HuH-7.5 (cell line): ENCODE results near the gene TRPV2.
"Not testable (repeated sequence)": the region's sequence is repeated elsewhere in the genome, so short reads cannot be mapped to it uniquely, and the experiment has no call there.

ENCODE experiments used
- DNase-seq: peaks from one replicate; pipeline ENCODE4 v3.0.0; 2011; ENCODE audit warnings: low spot score

The TRPV2 gene, protein sequence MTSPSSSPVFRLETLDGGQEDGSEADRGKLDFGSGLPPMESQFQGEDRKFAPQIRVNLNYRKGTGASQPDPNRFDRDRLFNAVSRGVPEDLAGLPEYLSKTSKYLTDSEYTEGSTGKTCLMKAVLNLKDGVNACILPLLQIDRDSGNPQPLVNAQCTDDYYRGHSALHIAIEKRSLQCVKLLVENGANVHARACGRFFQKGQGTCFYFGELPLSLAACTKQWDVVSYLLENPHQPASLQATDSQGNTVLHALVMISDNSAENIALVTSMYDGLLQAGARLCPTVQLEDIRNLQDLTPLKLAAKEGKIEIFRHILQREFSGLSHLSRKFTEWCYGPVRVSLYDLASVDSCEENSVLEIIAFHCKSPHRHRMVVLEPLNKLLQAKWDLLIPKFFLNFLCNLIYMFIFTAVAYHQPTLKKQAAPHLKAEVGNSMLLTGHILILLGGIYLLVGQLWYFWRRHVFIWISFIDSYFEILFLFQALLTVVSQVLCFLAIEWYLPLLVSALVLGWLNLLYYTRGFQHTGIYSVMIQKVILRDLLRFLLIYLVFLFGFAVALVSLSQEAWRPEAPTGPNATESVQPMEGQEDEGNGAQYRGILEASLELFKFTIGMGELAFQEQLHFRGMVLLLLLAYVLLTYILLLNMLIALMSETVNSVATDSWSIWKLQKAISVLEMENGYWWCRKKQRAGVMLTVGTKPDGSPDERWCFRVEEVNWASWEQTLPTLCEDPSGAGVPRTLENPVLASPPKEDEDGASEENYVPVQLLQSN

GRCh38 chr17:16415031-16415924, at the start of gene TRPV2:
Gene TRPV2 (plus strand): TSS chr17:16415571. CDS start chr17:16417669, 2,098 bp downstream.
- peak; percentile 51 for DNase-seq

- no peak for DNase-seq
These were observed 43.6 kb upstream of the TRPV2 start for GRCh38 chr17:16371742-16372141.

DNA sequence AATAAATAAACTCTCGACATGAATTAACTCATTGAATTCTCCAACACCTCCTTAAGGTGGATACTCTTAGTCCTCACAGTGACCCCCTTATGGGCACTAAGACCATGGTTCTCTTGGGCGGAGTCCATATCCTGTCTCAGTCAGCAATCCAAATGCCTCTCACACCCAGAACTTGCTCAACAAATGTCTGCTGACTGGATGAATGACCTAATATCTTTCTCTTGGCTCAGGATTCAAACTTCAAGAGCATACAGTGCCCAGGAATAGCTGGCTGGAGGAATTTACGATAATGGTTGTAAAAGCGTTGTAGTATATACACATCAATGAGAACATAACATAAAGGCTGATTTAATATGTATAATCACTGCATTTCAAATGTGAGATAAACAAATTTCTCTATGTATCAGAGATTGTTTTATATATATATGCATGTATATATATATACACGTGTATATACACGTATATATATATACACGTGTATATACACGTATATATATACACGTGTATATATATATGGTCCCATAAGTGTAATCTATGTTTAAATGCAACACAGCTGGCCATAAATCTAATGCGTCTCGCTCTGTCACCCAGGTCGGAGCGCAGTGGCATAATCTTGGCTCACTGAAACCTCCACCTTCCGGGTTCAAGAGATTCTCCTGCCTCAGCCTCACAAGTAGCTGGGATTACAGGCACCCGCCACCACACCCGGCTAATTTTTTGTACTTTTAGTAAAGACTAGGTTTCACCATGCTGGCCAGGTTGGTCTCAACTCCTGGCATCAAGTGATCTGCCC, 41.0 kb upstream of the TRPV2 start:
- no peak for DNase-seq

GRCh38 chr17:16377941-16378341, 37.4 kb upstream of the TRPV2 start:
- DNase-seq: no peak

DNA sequence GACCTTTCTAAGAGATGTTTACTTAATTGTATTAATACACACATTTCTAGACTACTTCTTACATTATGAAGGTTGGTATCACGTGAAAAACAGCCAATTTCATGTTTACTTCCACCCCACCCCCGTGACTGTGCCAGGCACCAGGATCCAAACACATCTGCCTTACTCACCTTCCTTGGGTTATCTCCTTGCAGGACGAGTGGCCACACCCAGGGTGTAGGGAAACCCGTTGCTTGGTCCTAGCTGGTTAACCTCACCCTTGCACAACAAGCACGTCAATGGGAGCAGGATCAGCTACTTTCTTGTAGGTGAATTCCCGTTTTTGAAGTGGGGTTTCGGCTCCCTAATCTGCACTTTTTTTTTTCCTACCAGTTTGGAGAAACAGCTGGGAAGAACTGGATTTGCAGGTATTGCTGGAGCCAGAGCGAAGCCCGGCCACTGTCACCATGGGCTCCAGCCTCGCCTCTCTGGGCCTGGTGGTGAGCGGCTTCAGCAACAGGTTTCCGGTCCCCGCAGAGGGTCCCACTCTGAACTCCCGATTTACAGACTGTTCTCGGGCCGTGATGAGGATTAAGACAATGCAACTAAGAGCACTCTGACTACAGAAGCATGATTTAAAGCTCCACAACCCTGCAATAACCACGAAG, 36.6 kb upstream of the TRPV2 start:
- DNase-seq: no peak

DNA sequence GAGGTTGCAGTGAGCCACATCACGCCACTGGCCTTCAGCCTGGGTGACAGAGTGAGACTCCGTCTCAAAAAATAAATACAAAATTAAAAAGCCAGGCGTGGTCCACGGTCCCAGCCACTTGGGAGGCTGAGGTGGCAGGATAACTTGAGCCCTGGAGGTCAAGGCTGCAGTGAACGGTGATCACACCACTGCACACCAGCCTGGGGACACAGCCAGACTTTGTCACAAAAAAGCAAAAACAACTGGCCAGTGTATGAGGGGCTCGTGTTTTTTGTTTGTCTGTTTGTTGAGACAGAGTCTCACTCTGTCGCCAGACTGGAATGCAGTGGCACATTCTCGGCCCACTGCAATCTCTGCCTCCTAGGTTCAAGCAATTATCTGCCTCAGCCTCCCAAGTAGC, 35.7 kb upstream of the TRPV2 start:
- no peak for DNase-seq

GRCh38 chr17:16380640-16381495, 34.5 kb upstream of the TRPV2 start, which contains the start of gene UBB:
Gene UBB (plus strand): TSS chr17:16381091. CDS start chr17:16381908, 817 bp downstream.
- peak; percentile 84 for DNase-seq

DNA sequence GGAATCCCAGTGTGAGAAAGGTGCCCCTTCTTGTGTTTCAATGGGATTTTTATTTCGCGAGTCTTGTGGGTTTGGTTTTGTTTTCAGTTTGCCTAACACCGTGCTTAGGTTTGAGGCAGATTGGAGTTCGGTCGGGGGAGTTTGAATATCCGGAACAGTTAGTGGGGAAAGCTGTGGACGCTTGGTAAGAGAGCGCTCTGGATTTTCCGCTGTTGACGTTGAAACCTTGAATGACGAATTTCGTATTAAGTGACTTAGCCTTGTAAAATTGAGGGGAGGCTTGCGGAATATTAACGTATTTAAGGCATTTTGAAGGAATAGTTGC, 33.9 kb upstream of the TRPV2 start:
- DNase-seq: no peak

GRCh38 chr17:16383216-16383615, 32.2 kb upstream of the TRPV2 start:
- no peak for DNase-seq

DNA sequence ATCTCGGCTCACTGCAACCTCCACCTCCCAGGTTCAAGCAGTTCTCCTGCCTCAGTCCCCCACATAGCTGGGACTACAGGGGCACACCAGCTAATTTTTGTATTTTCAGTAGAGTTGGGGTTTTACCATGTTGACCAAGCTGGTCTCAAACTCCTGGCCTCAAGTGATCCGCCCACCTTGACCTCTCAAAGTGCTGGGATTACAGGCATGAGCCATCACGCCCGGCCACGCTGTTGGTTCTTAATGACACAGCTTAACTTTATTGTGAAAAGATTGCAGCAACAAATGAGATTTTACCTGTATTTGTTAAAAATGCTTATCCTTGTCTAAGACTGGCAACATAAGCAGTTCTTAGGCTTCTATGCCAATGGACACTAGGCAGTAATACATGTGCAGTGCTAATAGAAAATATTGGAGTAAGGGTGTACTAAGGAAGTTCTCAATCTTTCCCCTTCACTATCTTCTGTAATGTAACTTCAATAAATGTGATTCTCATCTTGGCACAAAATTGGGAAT, 31.5 kb upstream of the TRPV2 start:
- no peak for DNase-seq

GRCh38 chr17:16384557-16384956, 30.8 kb upstream of the TRPV2 start:
- DNase-seq: no peak

- not testable (repeated sequence) for DNase-seq
These were observed 29.3 kb upstream of the TRPV2 start for GRCh38 chr17:16386126-16386507.

DNA sequence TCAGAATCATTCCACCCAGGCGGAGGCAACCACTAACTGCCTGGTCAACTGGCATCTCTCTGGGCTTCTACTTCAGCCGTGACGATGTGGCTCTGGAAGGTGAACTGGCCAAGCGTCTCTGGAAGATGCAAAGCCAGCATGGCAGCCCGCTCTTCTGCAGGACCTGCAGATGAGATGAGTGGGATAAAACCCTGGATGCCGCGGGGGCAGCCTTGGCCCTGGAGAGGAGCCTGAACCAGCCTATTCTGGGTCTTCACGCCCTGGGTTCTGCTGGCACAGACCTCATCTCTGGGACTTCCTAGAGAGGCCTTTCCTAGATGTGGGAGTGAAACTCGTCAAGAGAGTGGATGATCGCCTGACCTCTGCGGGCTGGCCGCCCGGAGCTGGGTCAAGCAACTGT, 23.9 kb upstream of the TRPV2 start:
- no peak for DNase-seq

DNA sequence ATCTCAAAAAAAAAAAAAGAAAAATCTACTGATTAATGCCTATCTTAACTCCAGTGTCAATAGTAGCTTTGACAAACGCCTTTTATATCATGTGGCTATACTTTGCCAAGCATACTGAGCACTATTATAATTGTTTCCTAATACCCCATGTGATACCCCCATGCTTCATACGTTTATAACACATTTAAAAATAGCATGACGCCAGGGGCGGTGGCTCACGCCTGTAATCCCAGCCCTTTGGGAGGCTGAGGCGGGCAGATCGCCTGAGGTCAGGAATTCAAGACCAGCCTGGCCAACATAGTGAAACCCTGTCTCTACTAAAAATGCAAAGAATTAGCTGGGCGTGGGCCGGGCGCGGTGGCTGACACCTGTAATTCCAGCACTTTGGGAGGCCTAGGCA, 22.9 kb upstream of the TRPV2 start:
- DNase-seq: not testable (repeated sequence)

- not testable (repeated sequence) for DNase-seq
These were observed 19.5 kb upstream of the TRPV2 start for GRCh38 chr17:16395887-16396286.

GRCh38 chr17:16396693-16397092, 18.7 kb upstream of the TRPV2 start:
- not testable (repeated sequence) for DNase-seq

DNA sequence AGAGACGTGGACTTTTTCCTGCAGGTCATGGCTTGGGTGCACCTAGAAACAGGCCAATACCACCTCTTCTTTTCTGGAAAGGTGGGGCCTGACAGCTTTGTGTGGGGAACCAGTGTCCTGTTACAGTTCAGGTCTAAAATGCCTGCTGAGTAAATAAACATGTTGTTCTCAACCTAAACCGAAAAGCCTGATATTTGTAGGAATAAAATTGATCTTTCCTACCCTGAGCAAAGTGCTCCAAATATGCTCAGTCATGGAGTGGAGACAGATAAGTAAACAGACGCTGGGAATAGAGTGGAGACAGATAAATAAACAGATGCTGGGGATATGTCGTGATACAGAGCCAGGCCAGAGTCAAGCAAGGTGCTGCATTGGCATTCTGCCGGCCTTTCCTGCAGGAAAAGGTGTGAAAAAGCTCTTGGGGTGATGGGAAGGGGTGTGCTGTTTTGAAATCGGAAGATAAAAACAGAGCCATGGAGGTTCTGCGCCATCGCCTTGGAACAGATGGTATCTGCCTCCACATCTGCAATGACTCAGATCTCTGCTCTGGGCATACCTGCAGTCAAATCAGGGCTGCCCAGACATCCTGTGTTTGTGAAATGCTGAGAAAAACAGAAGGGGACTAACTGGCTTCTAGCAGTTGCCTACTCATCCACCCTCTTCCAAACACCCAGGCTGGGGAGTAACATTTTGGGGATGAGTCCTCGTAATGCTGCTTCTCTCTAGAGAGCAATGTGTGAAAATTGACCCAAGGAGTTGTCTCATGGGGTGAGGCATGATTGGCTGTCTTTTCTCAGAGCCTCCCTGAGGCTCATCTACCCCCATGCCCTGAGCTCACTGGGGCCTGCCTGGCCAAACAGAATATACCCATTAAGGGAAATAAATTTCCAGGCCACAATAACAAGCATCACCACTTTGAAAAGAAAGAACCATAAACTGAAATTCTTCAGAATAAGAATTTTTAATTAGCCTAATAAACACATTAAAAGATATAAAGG, 16.8 kb upstream of the TRPV2 start:
- no peak for DNase-seq

GRCh38 chr17:16403847-16404246, 11.5 kb upstream of the TRPV2 start:
- DNase-seq: not testable (repeated sequence)
